NCI-H1694 treated with DMSO at 0.1 percent for 48 hours (cell line): ENCODE results near the gene TRMT11.
"Not testable (repeated sequence)": the region's sequence is repeated elsewhere in the genome, so short reads cannot be mapped to it uniquely, and the experiment has no call there.

Source experiments
- DNase-seq: peaks from one replicate; lab custom pipeline; 2025; lab: John Stamatoyannopoulos, UW

TRMT11 gene

GRCh38 chr6:125956506-125957390, 29.6 kb upstream of the TRMT11 start, which contains the start of gene HINT3:
HINT3 (plus strand) TSS chr6:125956770; CDS start chr6:125956978, 208 bp downstream.
- DNase-seq: peak; percentile 91

- no peak for DNase-seq
These were observed 29.0 kb upstream of the TRMT11 start for GRCh38 chr6:125957391-125957693.

GRCh38 chr6:125957845-125958244, 28.5 kb upstream of the TRMT11 start:
- no peak for DNase-seq

DNA sequence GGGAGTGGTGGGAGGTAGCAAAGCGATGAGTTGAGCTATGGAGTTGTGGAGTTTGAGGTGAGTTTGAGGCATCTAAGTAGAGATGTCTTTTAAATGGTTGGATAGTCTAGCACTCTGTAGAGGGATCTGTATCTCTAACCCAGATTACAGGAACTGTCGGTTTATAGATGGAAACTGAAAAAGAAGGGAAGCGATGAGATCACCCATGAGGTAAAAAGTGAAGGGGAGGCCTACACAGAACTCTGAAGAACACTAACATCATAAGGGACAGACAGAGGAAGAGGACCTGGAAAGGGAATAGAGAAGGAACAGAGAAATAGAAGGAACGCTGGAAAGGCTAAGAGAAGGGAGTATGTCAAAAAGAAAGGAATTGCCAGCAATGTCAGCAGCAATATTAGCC, 27.3 kb upstream of the TRMT11 start:
- no peak for DNase-seq

- no peak for DNase-seq
These were observed 25.2 kb upstream of the TRMT11 start for GRCh38 chr6:125961117-125961516.

- DNase-seq: no peak
These were observed 23.3 kb upstream of the TRMT11 start for GRCh38 chr6:125962900-125963497.

DNA sequence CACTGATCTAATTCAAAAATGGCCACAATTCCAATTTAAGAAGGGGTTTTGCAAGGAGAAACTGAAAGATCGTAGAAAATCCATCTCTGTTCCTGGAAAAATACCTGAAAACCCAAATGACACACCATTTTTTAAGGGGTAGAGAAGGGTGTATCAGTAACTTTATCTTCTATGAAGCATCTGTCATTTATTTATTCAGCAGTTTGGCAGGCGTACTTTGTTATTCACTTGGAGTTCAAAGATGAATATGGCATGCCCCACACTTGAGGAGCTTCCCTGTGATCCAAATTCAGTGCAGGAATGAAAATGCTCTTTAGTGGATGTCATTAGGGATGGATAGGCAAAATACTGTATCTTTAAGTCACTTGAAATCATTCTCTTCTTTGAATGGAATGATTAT, 22.5 kb upstream of the TRMT11 start:
- no peak for DNase-seq

DNA sequence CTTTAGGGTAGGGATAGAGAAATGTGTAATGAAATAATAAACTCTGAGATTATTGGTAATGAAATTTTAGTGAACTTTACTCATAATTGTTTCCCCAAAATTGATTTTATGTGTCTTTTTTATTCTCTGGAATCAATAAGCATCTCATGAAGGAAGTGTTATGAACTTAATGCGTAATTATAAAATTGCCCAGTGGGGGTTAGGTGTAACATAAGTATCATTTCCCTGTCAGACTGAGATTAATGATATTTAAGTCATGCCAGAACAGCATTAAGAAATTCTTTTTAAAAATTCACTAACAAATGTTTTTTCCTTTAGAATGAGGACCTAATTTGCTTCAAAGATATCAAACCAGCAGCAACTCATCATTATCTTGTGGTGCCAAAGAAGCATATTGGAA, 19.8 kb upstream of the TRMT11 start:
- no peak for DNase-seq

GRCh38 chr6:125968493-125968892, 17.8 kb upstream of the TRMT11 start:
- DNase-seq: no peak

- DNase-seq: no peak
These were observed 15.6 kb upstream of the TRMT11 start for GRCh38 chr6:125970760-125971159.

DNA sequence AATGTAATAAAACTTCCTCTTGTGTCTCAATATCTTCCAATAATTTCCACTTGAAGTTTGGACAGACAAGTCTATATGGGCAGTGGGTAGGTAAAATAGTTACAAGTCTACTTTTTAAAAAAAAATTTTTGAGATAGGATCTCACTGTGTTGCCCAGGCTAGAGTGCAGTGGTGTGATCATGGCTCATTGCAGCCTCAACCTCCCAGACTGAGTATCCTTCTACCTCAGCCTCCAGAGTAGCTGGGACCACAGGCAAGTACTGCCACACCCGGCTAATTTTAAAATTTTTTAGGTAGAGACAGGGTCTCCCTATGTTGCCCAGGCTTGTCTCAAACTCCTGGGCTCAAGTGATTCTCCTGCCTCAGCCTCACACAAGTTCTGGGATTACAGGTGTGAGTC, 13.9 kb upstream of the TRMT11 start:
- DNase-seq: not testable (repeated sequence)

GRCh38 chr6:125974214-125974866, 12.0 kb upstream of the TRMT11 start:
- DNase-seq: peak; percentile 58

GRCh38 chr6:125979101-125979500, 7.2 kb upstream of the TRMT11 start:
- no peak for DNase-seq

DNA sequence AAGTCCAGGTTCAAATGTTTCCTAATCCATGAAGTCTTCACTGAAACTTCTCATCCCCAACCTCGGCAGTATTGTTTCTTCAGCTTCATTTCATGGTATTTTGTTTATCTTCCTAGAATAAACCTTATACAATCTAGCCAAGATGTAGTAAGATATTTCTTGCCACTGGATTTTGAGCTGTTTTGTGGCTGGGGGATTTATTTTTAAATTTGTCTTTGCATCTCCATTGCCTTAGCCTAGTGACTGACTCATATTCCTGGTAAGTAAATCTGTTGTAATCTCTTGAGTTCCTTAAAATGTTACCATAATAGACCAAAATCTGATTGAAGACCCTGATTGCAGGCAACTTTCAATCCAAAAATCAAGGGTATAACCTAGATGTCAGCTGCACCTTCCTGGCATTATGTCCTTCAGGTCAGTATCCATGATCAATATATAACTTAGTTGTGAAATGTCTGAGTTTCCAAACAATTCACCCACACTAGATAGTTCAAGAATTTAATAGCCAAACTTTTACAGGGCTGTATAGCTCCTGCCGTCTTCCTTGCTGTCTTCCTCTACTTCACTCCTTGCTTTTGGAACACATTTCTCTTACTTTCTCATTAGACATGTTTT, 4.7 kb upstream of the TRMT11 start:
- no peak for DNase-seq

DNA sequence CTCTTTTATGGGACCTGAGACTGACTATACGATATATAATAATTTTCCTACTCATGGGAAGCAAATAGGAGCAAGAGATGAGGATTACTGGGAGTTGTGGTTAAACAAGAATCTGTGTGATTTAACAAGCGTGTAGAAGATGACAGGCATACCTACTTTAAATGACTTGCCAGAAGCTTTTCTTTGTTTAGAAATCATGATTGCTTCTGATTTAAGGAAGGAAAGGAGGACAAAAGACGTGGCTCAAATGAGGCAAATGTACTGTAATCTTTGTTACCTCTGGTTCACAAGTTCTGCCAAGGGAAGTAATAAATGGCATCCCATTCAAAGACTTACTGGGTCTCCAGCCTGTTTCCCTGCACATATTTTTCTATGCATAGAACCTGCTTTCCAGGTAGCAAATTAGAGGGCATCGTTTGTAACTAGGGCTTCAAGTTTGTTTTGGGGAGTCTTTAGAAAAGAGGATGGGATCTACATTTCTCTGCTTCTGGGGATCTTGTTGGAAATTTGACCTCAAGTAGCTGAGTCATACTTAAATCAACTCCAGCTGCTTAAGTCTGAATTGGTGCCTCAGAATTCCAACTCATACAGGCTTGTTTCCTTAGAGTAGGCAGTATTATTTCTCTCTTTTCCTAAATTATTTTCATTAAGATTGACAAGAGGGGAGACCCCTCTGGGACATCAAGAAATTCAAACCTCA, 2.9 kb upstream of the TRMT11 start:
- DNase-seq: no peak

- DNase-seq: no peak
These were observed 2.0 kb upstream of the TRMT11 start for GRCh38 chr6:125984311-125984710.

GRCh38 chr6:125985522-125985921, 818 bp upstream of the TRMT11 start:
- no peak for DNase-seq

DNA sequence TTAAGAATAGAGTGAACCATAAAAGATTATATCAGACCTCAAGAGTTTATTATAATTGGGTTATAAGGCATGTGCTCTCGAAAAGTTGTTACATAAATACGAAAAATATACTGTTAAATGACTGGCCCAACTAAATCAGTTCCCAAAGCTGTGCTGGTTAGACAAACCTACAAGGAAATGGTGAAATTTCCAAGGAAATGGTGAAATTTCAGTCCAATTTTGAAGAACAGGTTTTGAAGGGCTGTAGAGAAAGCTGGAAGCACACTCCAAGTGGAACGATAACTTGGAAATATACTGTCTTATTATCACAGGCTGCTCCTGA, 400 bp upstream of the TRMT11 start:
- DNase-seq: no peak

DNA sequence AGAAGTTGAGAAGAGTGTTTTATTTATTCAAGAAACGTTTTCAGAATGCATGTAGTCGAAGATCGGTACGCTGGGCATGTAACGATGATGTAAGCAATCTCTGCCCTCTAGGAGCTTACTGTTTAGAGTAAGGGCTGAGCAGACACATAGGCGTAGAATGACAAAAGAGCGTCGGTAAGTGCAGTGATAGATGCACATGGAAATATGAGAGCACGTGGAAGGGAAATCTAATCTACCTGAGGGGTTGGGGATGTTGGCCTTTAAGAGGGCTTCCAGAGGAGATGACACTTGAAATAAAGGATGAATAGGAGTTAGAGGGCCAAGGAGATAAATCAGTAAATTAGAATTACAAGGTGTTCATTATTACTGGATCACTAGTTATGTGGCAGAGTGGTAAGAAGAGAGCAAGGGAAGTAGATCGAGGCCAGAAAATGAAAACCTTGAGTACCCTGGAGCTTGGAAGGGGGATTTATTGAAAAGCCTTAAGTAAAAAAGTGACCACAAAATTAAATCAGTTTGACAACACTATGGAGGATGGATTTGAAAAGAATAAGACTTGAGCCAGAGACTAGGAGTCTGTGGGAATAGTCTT, 782 bp downstream of the TRMT11 start:
- DNase-seq: no peak

DNA sequence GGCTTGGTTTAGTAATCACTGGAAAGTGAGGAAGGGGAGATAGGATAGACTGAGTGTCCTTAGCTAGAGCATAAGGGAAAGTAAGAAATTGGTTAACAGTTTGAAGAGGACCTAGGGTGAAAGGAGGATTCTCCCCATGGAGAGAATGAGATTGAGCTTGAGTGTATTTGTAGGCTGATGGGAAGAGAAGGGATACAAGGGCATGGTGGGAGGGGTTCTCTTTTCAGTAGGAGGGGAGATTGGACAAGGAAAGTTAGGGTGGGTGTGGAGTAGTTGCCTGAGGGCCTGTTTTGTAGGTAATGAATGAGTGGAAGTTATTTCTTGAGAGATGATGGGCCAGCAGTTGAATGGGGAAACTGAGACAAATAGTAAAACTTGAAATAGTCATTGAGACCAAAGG, 1.9 kb downstream of the TRMT11 start:
- no peak for DNase-seq

DNA sequence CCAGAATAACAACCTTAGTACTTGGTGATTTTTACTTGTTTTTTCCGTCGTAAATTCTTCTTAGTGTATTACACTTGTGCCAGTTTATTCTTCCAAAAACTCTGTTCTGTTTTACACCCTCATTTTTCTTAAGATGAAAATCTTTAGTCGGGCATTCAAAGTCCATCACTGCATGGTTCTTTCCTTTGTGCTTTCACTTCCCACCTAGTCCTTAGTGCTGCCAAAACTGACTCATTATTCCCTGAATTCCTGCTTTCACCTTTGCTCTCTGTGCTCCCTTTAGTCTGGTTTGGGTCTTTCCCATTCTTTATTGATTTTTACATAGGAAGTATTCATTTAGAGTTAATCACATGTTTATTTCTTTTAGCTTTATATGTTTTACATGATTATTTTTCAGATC, 3.3 kb downstream of the TRMT11 start:
- DNase-seq: no peak

DNA sequence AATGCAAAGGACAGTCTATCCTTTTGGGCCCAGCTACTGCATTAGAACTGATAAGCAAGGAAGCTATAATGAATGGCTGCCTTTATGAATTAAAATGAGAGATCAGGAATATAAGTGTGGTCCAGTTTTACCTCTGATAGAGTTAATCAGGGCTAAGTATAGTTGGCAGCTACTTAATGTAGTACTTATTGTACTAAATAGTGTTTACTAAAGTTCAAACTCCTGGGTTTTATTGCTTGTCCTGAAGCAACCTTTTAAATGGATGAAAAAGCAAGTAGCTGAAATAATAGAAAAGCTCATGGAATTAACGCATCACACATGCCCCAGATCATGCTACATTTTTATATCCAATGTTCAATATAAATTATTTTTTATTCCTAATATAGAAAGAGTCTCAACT, 5.3 kb downstream of the TRMT11 start:
- no peak for DNase-seq
